ENCODE results near the gene ENTPD5. TPM values are rescaled to one million over a fixed set of nuclear protein-coding genes. Genes with fewer than 3 reads are reported as not detected.

The ENTPD5 gene
- total RNA-seq = 11.8 and 12.9 TPM in 2 replicates

GRCh38 chr14:74018586-74019407 is at the start of gene ENTPD5, which contains the start of gene BBOF1:
TSS of gene ENTPD5 (minus strand) at chr14:74019288. CDS start at chr14:73988102, 31,186 bp downstream.
TSS of gene BBOF1 (plus strand) at chr14:74019349. CDS start at chr14:74019479, 130 bp downstream.

GRCh38 chr14:73949752-73950734 is 69.0 kb downstream of the ENTPD5 start, which contains the start of the genes COQ6 and FAM161B:
TSS of gene COQ6 (plus strand) at chr14:73950302. CDS start at chr14:73950333, 31 bp downstream.
TSS of gene FAM161B (minus strand) at chr14:73950094. CDS start at chr14:73950026, 68 bp downstream.

Small RNA genes lying within 50 kb of the gene (small RNA-seq; reads per million reads assigned to genes)
- gene AC005480.2 = not detected

Other genes starting within 250 kb of the ENTPD5 start
- 2.3 and 3.9 TPM in 2 replicates for gene PTGR2, start 167.5 kb downstream of the ENTPD5 start, total RNA-seq
- gene ZNF410, start 132.4 kb downstream of the ENTPD5 start, total RNA-seq = 52.9 and 62.5 TPM in 2 replicates
- gene FAM161B, start 69.2 kb downstream of the ENTPD5 start, total RNA-seq = 3.3 and 3.9 TPM in 2 replicates
- gene COQ6, start 69.0 kb downstream of the ENTPD5 start, total RNA-seq = 16.3 and 17.8 TPM in 2 replicates
- gene BBOF1, start 61 bp upstream of the ENTPD5 start, total RNA-seq = 1.6 and 2.6 TPM in 2 replicates
- gene ALDH6A1, start 65.2 kb upstream of the ENTPD5 start, total RNA-seq = 13.9 and 24.5 TPM in 2 replicates
- gene LIN52, start 65.7 kb upstream of the ENTPD5 start, total RNA-seq = 6.1 and 6.9 TPM in 2 replicates
- gene VSX2, start 220.2 kb upstream of the ENTPD5 start, total RNA-seq = not detected in 2 replicates

All from vein endothelial cell (primary cell).